Loucy (cell line): Measurements from ENCODE around the gene RAET1G.

Source experiments
- CTCF ChIP-seq: fragments of 200-600 bp; sonication (generic); conservative IDR thresholded peaks from 2 replicates; pipeline ENCODE4 v1.5.1; 2014; ENCODE audit warnings: mild to moderate bottlenecking, antibody characterized with exemption, low read length
- EZH2phosphoT487 ChIP-seq: fragments of 200-600 bp; IDR thresholded peaks from 2 replicates; pipeline ENCODE4 v1.6.1; 2018; ENCODE audit warnings: antibody characterized with exemption, mild to moderate bottlenecking, moderate library complexity, borderline replicate concordance

DNA sequence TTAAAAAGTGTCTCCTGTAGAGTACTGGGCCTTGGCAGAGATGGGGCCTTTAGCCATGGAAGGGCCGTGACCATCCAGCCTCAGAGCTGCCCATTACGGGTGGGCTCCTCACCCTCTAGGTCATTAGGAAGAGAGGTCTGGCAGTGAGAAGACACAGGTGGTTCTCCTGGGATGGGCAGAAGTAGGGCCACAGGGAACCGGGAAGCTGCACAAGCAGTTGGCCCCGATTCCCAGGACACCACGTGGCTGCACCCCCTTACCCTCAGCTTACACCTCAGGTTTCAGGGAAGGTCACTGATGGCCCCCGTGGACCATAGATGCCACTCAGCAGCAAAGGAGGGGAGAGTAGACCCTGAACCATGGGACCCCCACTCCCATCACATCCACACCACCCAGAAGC is 1.6 kb downstream of the RAET1G start:
- TF ChIP-seq CTCF (no peak), EZH2phosphoT487 (no peak)
